ENCODE results near the gene OCRL. TPM values are rescaled to one million over a fixed set of nuclear protein-coding genes. Genes with fewer than 3 reads are reported as not detected.
A peak's percentile ranks its signal among the peaks of the same experiment; 100 is the strongest.

The OCRL gene
- 10.2 TPM for total RNA-seq
- long read RNA-seq, full-length matches to known transcripts: 3 of 10 reads
- long read RNA-seq, partial matches to known transcripts: 6 of 10 reads
- long read RNA-seq, other reads (novel, unspliced or antisense): 1 of 10 reads

DNA sequence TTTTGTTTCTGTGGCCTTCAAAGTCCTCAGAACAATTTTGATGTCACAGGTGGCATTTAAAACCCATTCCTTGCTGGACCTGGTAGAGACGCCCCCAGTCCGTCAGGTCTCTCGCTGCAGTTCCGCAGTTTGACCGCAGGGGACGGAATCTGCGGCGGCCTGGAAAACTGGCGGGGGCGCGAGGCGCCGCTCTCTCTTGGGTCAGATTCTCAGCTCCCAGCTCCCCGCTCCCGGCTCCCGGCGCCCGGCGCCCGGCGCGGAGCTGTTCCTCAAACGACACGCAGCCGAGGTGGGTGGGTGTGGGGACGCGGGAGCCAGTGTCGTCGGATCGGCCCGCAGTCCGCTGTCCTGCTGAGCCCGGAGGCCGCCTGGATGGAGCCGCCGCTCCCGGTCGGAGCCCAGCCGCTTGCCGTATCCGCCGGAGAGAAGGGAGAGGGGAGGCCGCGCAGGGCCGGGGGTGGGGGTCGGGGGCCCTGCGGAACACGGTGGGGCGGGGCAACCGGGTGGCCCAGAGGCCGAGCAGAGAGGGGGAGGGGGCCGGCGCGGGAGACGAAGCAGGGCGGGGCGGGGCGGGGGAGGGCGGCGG lies at the start of gene OCRL:
TSS of gene OCRL (plus strand) at position 192 of the 586 bp plus-strand sequence. CDS start at position 373, 181 bp downstream.
- TF ChIP-seq, protein P1, sequence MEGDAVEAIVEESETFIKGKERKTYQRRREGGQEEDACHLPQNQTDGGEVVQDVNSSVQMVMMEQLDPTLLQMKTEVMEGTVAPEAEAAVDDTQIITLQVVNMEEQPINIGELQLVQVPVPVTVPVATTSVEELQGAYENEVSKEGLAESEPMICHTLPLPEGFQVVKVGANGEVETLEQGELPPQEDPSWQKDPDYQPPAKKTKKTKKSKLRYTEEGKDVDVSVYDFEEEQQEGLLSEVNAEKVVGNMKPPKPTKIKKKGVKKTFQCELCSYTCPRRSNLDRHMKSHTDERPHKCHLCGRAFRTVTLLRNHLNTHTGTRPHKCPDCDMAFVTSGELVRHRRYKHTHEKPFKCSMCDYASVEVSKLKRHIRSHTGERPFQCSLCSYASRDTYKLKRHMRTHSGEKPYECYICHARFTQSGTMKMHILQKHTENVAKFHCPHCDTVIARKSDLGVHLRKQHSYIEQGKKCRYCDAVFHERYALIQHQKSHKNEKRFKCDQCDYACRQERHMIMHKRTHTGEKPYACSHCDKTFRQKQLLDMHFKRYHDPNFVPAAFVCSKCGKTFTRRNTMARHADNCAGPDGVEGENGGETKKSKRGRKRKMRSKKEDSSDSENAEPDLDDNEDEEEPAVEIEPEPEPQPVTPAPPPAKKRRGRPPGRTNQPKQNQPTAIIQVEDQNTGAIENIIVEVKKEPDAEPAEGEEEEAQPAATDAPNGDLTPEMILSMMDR (IDR thresholded peaks at IDR 0.05; ENCODE audit: borderline replicate concordance): peak; percentile 82
- Histone ChIP-seq H3K27me3 (ENCODE audit: low read depth) (no peaks in the 10 kb centered on the region), H3K4me3 (peak within 1 kb of the TSS; percentile 74), H3K4me1 (peaks cover 11% of the 10 kb centered on the region), H3K9me3 (replicated peaks) (no peaks in the 10 kb centered on the region), H3K36me3 (no peaks in the 10 kb centered on the region), H3K27ac (replicated peaks) (peak within 1 kb of the TSS; percentile 82)
- DNase-seq: peak; percentile 68
- intact Hi-C loops (cut with micrococcal nuclease): no loop called here

DNA sequence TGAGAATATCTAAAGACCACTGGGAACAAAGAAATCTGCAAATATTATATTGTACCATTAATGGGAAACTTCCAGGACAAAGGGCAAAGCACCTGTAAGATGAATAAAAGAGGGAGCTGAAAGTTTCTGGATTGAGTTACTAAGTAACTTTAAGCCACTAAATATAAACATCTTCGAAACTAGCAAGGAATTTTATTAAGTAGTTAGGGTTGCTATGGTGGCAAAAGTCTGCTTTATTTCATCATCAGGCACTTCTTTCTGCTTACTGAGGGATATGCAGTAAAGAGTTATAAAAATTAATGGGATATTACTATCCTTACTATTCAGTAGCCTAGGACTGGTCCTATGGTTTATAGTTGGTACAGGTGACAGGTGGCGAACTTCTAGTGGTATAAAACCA lies 49.7 kb upstream of the OCRL start:
- no peaks in the 10 kb centered on the region for H3K27me3 ChIP-seq (ENCODE audit: low read depth)
- intact Hi-C loops (cut with micrococcal nuclease): no loop called here
- H3K4me3 ChIP-seq: no peak overlapping the region
- H3K4me1 ChIP-seq: no peaks in the 10 kb centered on the region
- no peak for DNase-seq
- no peak overlapping the region for H3K27ac ChIP-seq (replicated peaks)
- no peaks in the 10 kb centered on the region for H3K9me3 ChIP-seq (replicated peaks)
- peaks cover 45% of the 10 kb centered on the region for H3K36me3 ChIP-seq
- TF ChIP-seq, protein P1 (IDR thresholded peaks at IDR 0.05; ENCODE audit: borderline replicate concordance): no peak

DNA sequence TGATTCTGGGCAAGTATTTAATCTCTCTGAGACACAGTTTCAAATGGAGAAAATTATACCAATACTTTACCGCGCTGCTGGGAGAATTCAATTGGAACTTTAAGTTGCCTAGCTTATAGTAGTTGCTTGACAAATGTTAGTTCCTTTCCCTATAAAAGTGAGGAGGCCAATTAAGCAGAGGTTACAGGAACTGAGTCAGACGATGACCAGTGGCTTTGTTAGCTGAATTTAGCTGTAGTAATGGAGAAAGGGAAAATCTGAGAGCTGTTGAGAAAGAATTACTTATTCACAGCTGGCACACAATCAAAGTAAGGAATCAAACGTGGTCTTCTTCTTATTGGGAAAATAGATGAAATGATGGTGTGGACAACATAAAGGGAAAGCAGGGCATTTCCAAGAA lies 46.4 kb upstream of the OCRL start:
- H3K27ac ChIP-seq (replicated peaks): no peak overlapping the region
- no peaks in the 10 kb centered on the region for H3K9me3 ChIP-seq (replicated peaks)
- TF ChIP-seq, protein P1 (IDR thresholded peaks at IDR 0.05; ENCODE audit: borderline replicate concordance): no peak
- H3K27me3 ChIP-seq (ENCODE audit: low read depth): no peaks in the 10 kb centered on the region
- H3K4me1 ChIP-seq: no peaks in the 10 kb centered on the region
- no peak overlapping the region for H3K4me3 ChIP-seq
- intact Hi-C loops (cut with micrococcal nuclease): no loop called here
- no peak for DNase-seq
- H3K36me3 ChIP-seq: peaks cover 51% of the 10 kb centered on the region

DNA sequence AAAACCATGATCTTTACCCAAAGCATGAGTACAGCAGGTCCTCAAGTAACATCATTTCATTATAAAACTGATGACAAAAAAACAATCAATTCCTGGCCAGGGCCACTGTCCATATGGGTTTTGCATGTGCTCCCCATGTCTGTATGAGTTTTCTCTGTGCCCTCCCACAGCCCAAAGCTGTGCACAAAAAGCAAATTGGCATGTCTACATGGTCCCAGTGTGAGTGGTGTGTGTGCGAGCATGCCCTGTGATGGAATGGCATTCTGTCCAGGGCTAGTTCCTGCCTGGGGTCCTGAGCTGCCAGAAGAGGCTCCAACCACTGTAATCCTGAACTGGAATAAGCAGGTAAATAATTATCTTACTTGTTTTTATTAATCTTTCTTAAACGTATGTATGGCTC lies 45.2 kb upstream of the OCRL start:
- TF ChIP-seq, protein P1 (IDR thresholded peaks at IDR 0.05; ENCODE audit: borderline replicate concordance): no peak
- no peak for DNase-seq
- no peak overlapping the region for H3K4me3 ChIP-seq
- intact Hi-C loops (cut with micrococcal nuclease): no loop called here
- H3K36me3 ChIP-seq: peaks cover 49% of the 10 kb centered on the region
- H3K9me3 ChIP-seq (replicated peaks): no peaks in the 10 kb centered on the region
- H3K27me3 ChIP-seq (ENCODE audit: low read depth): no peaks in the 10 kb centered on the region
- H3K4me1 ChIP-seq: no peaks in the 10 kb centered on the region
- no peak overlapping the region for H3K27ac ChIP-seq (replicated peaks)

DNA sequence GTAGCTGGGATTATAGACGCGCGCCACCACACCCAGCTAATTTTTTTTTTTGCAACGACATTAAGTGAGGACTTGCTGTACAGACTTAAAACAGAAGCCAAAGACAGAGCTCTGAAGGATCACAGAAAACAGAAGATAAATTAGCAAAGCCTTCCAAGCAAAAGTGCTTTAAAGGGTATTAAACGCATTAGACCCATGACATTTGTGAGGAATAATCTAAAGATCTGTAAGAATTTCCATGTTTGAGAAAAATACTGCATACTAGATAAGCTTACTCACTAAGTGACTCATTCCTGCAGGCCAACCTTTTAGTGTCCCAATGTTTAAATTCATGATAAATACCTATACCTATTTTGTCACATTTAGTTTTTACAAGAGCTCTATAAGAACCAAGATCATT lies 44.2 kb upstream of the OCRL start:
- Histone ChIP-seq H3K4me1 (no peaks in the 10 kb centered on the region), H3K36me3 (peaks cover 53% of the 10 kb centered on the region), H3K27ac (replicated peaks) (no peak overlapping the region), H3K27me3 (ENCODE audit: low read depth) (no peaks in the 10 kb centered on the region), H3K4me3 (no peak overlapping the region), H3K9me3 (replicated peaks) (no peaks in the 10 kb centered on the region)
- TF ChIP-seq, protein P1 (IDR thresholded peaks at IDR 0.05; ENCODE audit: borderline replicate concordance): no peak
- intact Hi-C loops (cut with micrococcal nuclease): no loop called here
- no peak for DNase-seq

Data from left ventricle myocardium inferior (tissue), 1 donor.